Aorta (tissue), 5 donors: ENCODE measurements around the gene AMTN. TPM values are rescaled to one million over a fixed set of nuclear protein-coding genes. Genes with fewer than 3 reads are reported as not detected.

Source experiments
- ATAC-seq: fragments of 200-7000 bp; cut with Tn5 transposase; one replicate; pipeline ENCODE4 v1.9.1; 2022; ENCODE audit warnings: moderate library complexity; ENCODE audit not compliant: low FRiP score
- DNase-seq, 2 donors: peaks; one replicate each; pipeline ENCODE4 v3.0.0-alpha.2; 2020
- H3K27ac ChIP-seq, 2 donors: one replicate each; pipeline ENCODE4 v1.5.1; 2013; ENCODE audit warnings: low read length in 2 of 2, mild to moderate bottlenecking in 2 of 2, moderate library complexity in 2 of 2, control low read depth in 1 of 2, inconsistent platforms in 1 of 2, low read depth in 1 of 2
- H3K27me3 ChIP-seq, 2 donors: one replicate each; pipeline ENCODE4 v1.6.1; 2013; ENCODE audit warnings: control low read depth in 1 of 2, low read length in 1 of 2, mild to moderate bottlenecking in 1 of 2, moderate library complexity in 1 of 2; ENCODE audit not compliant: insufficient read depth in 2 of 2, control insufficient read depth in 1 of 2
- H3K36me3 ChIP-seq, 2 donors: one replicate each; pipeline ENCODE4 v1.6.1; 2013; ENCODE audit warnings: control low read depth in 1 of 2, low read length in 1 of 2, mild to moderate bottlenecking in 1 of 2; ENCODE audit not compliant: insufficient read depth in 2 of 2, control insufficient read depth in 1 of 2
- H3K4me1 ChIP-seq, 2 donors: one replicate each; pipeline ENCODE4 v1.6.1; 2013; ENCODE audit warnings: low read length in 2 of 2, control low read depth in 1 of 2, mild to moderate bottlenecking in 1 of 2, moderate library complexity in 1 of 2; ENCODE audit not compliant: insufficient read depth in 2 of 2, control insufficient read depth in 1 of 2
- H3K4me3 ChIP-seq, 2 donors: one replicate each; pipeline ENCODE4 v1.5.1; 2013; ENCODE audit warnings: low read length in 2 of 2, control low read depth in 1 of 2, mild to moderate bottlenecking in 1 of 2
- H3K9me3 ChIP-seq: one replicate; pipeline ENCODE4 v1.6.1; 2013; ENCODE audit warnings: mild to moderate bottlenecking, low read length; ENCODE audit not compliant: control insufficient read depth
- WGBS, 2 donors: extraction: QIAGEN DNeasy Blood & Tissue Kit; methylation state at CpG; one replicate each; pipeline ENCODE4 v1.1.7; 2013; 5-methylcytosine and 5-hydroxymethylcytosine counted together
- intact Hi-C, 2 donors: fragments of 100-400 bp; cut with DNase I; formaldehyde crosslinking; loops; one replicate each; pipeline versions ENCODE4 v1.14.2 to v1.15.0; 2022
- polyA plus RNA-seq, 2 donors: library from polyadenylated mRNA; stranded (reverse); fragments of 200-250 nt; gene quantifications; one replicate each; pipeline ENCODE4 v1.2.3, GENCODE V29; 2013
- total RNA-seq, 2 donors: library from RNA; stranded (reverse); fragmentation: NEBNext Ultra II Directional; extraction: Animal tissue kit (Norgen Biotek cat#: 25700); gene quantifications; one replicate each; pipeline ENCODE4 v1.2.1, GENCODE V29; 2021
- donor health status: healthy with polysubstance abuse.
- donor health status: Bipolar disorder and iron deficiency.
- donor health status: DM: no; HTN: no; CAD: no.
- donor health status: DM: no; HTN: no; CAD: no.
- donor health status: DM: yes; HTN: yes; CAD: no.

AMTN gene
- total and polyA plus RNA-seq, 4 donors: not detected

- no peak for DNase-seq
Observed at GRCh38 chr4:70577220-70577927, 59.0 kb downstream of the AMTN start.

GRCh38 chr4:70581980-70582379 is 63.6 kb downstream of the AMTN start:
- no peak for DNase-seq
- no peak overlapping the region for H3K4me3 ChIP-seq
- H3K36me3 ChIP-seq: no peaks in the 10 kb centered on the region
- no peaks in the 10 kb centered on the region for H3K27me3 ChIP-seq
- H3K9me3 ChIP-seq: no peaks in the 10 kb centered on the region
- H3K27ac ChIP-seq: no peak overlapping the region
- WGBS, 2 donors: 82 to 89% methylated on average over 2 of the region's 2 CpGs
- ATAC-seq: no peak
- no peaks in the 10 kb centered on the region for H3K4me1 ChIP-seq
- intact Hi-C loops: no loop called here

More at GRCh38 chr4:70577220-70577927, 59.0 kb downstream of the AMTN start:
- H3K36me3 ChIP-seq: no peaks in the 10 kb centered on the region
- no peaks in the 10 kb centered on the region for H3K27me3 ChIP-seq
- no peak overlapping the region for H3K4me3 ChIP-seq
- intact Hi-C loops: no loop called here
- H3K4me1 ChIP-seq: no peaks in the 10 kb centered on the region
- ATAC-seq: no peak
- WGBS, 2 donors: 59 to 63% methylated on average over 6 of the region's 6 CpGs
- H3K9me3 ChIP-seq: no peaks in the 10 kb centered on the region
- H3K27ac ChIP-seq: no peak overlapping the region

Other genes with a start within 250 kb of the AMTN start
- not detected for gene CABS1, start 183.6 kb upstream of the AMTN start, total RNA-seq
- under 1 TPM in 1 of 2 donors, not detected in 1; 0.05 TPM for gene CABS1, start 183.6 kb upstream of the AMTN start, polyA plus RNA-seq
- gene SMR3A, start 157.8 kb upstream of the AMTN start, total RNA-seq: not detected
- gene SMR3A, start 157.8 kb upstream of the AMTN start, polyA plus RNA-seq: not detected
- gene SMR3B, start 135.4 kb upstream of the AMTN start, total RNA-seq: not detected
- not detected for gene SMR3B, start 135.4 kb upstream of the AMTN start, polyA plus RNA-seq
- not detected for gene OPRPN, start 120.6 kb upstream of the AMTN start, total RNA-seq
- gene OPRPN, start 120.6 kb upstream of the AMTN start, polyA plus RNA-seq: not detected
- not detected for gene MUC7, start 46.4 kb upstream of the AMTN start, total RNA-seq
- gene MUC7, start 46.4 kb upstream of the AMTN start, polyA plus RNA-seq: not detected
- not detected for gene AMBN, start 73.7 kb downstream of the AMTN start, total RNA-seq
- gene AMBN, start 73.7 kb downstream of the AMTN start, polyA plus RNA-seq: not detected
- gene ENAM, start 110.2 kb downstream of the AMTN start, total RNA-seq: under 1 TPM in 1 of 2 donors, not detected in 1; 0.19 TPM
- not detected for gene ENAM, start 110.2 kb downstream of the AMTN start, polyA plus RNA-seq
- 10 to 100 TPM in 1 of 2 donors, 1 to 10 TPM in 1; 8.0 to 33.8 TPM for gene JCHAIN, start 147.9 kb downstream of the AMTN start, total RNA-seq
- 10 to 100 TPM in 1 of 2 donors, 1 to 10 TPM in 1; 2.7 to 23.3 TPM for gene JCHAIN, start 147.9 kb downstream of the AMTN start, polyA plus RNA-seq
- gene UTP3, start 170.0 kb downstream of the AMTN start, total RNA-seq: 10 to 100 TPM; 22.0 to 25.0 TPM
- gene UTP3, start 170.0 kb downstream of the AMTN start, polyA plus RNA-seq: 10 to 100 TPM; 17.6 to 22.9 TPM
- gene RUFY3, start 203.4 kb downstream of the AMTN start, total RNA-seq: 10 to 100 TPM; 48.5 to 96.9 TPM
- 10 to 100 TPM in 1 of 2 donors, 1 to 10 TPM in 1; 7.4 to 35.7 TPM for gene RUFY3, start 203.4 kb downstream of the AMTN start, polyA plus RNA-seq